Subcutaneous adipose tissue (tissue), 4 donors: ENCODE data around the gene PIH1D1. TPM values are rescaled to one million over a fixed set of nuclear protein-coding genes. Genes with fewer than 3 reads are reported as not detected.

Experiments used
- total RNA-seq, 4 donors: library from RNA; depleted of rRNA; stranded (reverse); fragments of >200 nt; gene quantifications; one replicate each; pipeline ENCODE4 v1.1.0, GENCODE V29; 2016
- TF ChIP-seq, protein P1 (sequence below): fragments of 450-650 bp; IDR thresholded peaks from one replicate; pipeline ENCODE4 v1.5.1; 2016; ENCODE audit warnings: low read depth, mild to moderate bottlenecking, control low read depth, antibody characterized with exemption, moderate library complexity

Gene PIH1D1
- total RNA-seq, 4 donors from 2014 or later = 53.3 to 99.7 (median 83.2) TPM

DNA sequence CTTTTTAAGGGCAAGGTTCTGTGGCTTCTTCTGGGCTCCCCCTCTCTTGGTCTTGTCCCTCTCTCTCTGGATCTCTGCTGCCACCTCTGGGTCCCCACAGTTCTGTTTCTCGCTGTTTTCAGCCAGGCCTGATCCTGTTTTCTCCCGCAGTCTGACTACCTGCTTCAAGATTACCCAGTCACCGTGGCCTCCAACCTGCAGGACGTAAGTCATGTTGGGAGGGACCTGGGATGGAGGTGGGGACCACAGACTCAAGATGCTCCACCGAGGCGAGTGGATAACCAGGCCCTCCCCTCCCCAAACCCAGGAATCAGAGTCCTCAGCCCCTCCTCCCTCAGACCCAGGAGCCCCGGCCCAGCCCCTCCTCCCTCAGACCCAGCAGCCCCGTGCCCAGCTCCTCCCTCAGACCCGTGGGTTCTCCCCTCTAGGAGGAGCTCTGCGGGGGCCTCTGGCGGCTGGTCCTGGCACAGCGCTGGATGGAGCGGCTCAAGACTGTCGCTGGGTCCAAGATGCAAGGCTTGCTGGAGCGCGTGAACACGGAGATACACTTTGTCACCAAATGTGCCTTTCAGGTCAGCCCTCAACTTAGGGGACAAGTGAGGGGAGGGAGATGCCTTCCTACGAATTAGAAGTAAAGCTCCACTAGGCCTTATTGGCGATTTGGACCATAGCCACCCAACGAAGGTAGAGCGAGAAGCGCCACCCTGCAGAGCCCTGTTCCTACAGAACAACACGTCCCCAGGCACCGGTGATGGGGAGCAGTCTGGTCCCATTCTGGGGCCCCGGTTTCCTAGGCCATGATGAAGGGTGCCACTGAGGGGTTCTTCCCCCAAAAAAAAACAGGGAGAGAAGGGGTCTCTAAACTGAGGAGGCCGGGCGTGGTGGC, 24.6 kb upstream of the PIH1D1 start:
- TF ChIP-seq, protein P1, sequence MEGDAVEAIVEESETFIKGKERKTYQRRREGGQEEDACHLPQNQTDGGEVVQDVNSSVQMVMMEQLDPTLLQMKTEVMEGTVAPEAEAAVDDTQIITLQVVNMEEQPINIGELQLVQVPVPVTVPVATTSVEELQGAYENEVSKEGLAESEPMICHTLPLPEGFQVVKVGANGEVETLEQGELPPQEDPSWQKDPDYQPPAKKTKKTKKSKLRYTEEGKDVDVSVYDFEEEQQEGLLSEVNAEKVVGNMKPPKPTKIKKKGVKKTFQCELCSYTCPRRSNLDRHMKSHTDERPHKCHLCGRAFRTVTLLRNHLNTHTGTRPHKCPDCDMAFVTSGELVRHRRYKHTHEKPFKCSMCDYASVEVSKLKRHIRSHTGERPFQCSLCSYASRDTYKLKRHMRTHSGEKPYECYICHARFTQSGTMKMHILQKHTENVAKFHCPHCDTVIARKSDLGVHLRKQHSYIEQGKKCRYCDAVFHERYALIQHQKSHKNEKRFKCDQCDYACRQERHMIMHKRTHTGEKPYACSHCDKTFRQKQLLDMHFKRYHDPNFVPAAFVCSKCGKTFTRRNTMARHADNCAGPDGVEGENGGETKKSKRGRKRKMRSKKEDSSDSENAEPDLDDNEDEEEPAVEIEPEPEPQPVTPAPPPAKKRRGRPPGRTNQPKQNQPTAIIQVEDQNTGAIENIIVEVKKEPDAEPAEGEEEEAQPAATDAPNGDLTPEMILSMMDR = no peak

- TF ChIP-seq, protein P1 = no peak
Measured at GRCh38 chr19:49475191-49475917, 23.7 kb upstream of the PIH1D1 start.

GRCh38 chr19:49474542-49474924, 22.9 kb upstream of the PIH1D1 start:
- TF ChIP-seq, protein P1 = no peak

DNA sequence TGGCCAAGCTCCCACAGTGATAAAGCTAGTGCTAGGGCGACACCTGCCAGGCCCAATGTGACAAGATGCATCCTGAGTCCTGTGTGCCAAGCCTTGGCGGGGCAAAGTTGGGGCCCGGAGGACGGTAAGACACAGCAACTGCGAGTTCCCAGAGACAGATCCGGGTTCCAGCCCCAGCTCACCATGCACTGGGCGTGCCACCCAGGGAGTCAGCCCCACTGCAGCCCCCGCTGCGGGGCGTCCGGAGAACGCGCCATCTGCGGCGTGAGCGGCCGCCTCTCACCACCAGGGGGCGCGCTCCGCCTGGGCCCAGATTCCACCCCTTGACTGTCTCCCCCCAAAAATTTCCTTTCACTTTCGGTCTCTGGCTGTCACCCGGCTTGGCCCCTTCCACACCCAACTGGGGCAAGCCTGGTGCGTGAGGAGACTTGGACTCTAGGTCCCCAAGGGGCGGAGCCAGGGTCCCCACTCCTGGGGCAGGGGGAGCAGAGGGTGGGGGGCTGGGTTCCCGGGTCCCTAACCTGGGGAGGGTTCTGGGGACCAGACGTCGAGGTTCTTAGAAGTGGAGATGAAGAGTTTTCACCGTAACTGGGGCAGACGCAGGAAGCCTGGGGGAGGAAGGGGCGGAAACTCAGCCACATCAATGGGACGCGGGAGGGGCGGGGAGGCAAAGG, 22.4 kb upstream of the PIH1D1 start, which contains the start of gene FLT3LG:
FLT3LG (plus strand) TSS at position 348 of the 674 bp plus-strand sequence. CDS start 425 bp downstream, outside the sequence.
- TF ChIP-seq, protein P1 = no peak

DNA sequence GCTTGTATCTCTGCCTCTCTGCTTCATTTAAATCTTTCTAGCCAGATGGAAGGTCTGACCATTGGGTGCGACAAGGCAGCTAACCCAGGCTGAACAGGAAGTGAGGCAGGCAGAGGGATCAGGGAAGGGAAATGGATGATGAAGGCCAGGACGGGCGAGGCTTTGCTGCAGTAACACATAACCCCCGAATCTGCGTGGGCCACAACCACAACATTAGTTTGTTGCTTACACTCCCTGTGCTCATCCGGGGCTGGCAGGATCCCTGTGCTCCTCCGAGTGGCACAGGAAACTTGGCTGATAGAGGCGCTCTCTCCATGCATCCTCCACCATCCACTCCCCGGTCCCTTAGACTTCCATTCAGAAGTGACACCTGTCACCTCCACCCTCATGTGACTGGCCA, 21.3 kb upstream of the PIH1D1 start:
- TF ChIP-seq, protein P1 = no peak

- TF ChIP-seq, protein P1 = no peak
Measured at GRCh38 chr19:49470615-49470978, 19.0 kb upstream of the PIH1D1 start.
